Thyroid gland (tissue), 4 donors: ENCODE results near the gene ITM2C.

Experiments used
- CTCF ChIP-seq, 6 experiments: fragments of 200-600 bp in 3 of 6; fragments of 450-650 bp in 3 of 6; sonication (generic) in 3 of 6; IDR thresholded peaks; one replicate each; pipeline ENCODE4 v1.5.1; 2016 to 2019; ENCODE audit warnings: antibody characterized with exemption in 6 of 6, mild to moderate bottlenecking in 2 of 6, inconsistent platforms in 1 of 6, moderate library complexity in 1 of 6
- POLR2A ChIP-seq, 2 donors: fragments of 450-650 bp; IDR thresholded peaks; one replicate each; pipeline ENCODE4 v1.6.1; 2017; ENCODE audit warnings: antibody characterized with exemption in 2 of 2, mild to moderate bottlenecking in 2 of 2, moderate library complexity in 1 of 2

- TF ChIP-seq POLR2A (IDR thresholded peaks at IDR 0.05) (no peak), CTCF (IDR thresholded peaks at IDR 0.05) (no peak)
Measured at GRCh38 chr2:230919240-230919639, 54.5 kb downstream of the ITM2C start.
